H1 (cell line): ENCODE results near the gene HDAC8. TPM values are rescaled to one million over a fixed set of nuclear protein-coding genes. Genes with fewer than 3 reads are reported as not detected.

Experiments used
- CTCF ChIA-PET: fragments of 300-600 bp; sonication (Branson Sonifier 250); formaldehyde crosslinking; loops from one replicate; lab custom pipeline; 2021; ENCODE audit not compliant: partially characterized antibody; lab: Charles Lee
- POLR2A ChIA-PET: fragments of 300-600 bp; sonication (Branson Sonifier 250); formaldehyde crosslinking; loops from one replicate; lab custom pipeline; 2021; ENCODE audit warnings: inconsistent platforms; ENCODE audit not compliant: partially characterized antibody; lab: Charles Lee
- DNase-seq, 2 experiments: peaks; one replicate each; pipeline versions ENCODE4 v3.0.0 to v3.0.0-alpha.2; 2010 to 2022; ENCODE audit warnings: low spot score in 2 of 2, low read depth in 1 of 2, mixed read lengths in 1 of 2
- FAIRE-seq: peaks from 2 replicates; lab custom pipeline; 2011; peaks lifted over from hg19 to GRCh38; lab: Jason Lieb, UNC
- H2AFZ ChIP-seq: 2 replicates; pipeline ENCODE4 v1.8.1; 2012; ENCODE audit warnings: low read length, inconsistent platforms
- H2AK5ac ChIP-seq: 2 replicates; pipeline ENCODE4 v1.6.1; 2013; ENCODE audit warnings: low read depth, low read length
- H2BK120ac ChIP-seq: replicated peaks from 2 replicates; pipeline ENCODE3; 2013; ENCODE audit warnings: low read depth, low read length, inconsistent platforms
- H2BK12ac ChIP-seq: 2 replicates; pipeline ENCODE4 v1.6.1; 2013; ENCODE audit warnings: low read depth, low read length
- H2BK15ac ChIP-seq: 2 replicates; pipeline ENCODE4 v1.6.1; 2013; ENCODE audit warnings: low read length
- H2BK20ac ChIP-seq: 2 replicates; pipeline ENCODE4 v1.6.1; 2013; ENCODE audit warnings: low read length
- H2BK5ac ChIP-seq: 2 replicates; pipeline ENCODE4 v1.6.1; 2013; ENCODE audit warnings: low read depth, low read length
- H3K14ac ChIP-seq: 2 replicates; pipeline ENCODE4 v1.6.1; 2013; ENCODE audit warnings: inconsistent platforms; ENCODE audit not compliant: insufficient read length
- H3K18ac ChIP-seq: 2 replicates; pipeline ENCODE4 v1.6.1; 2013; ENCODE audit warnings: low read length; ENCODE audit errors: extremely low read depth
- H3K23ac ChIP-seq: 2 replicates; pipeline ENCODE4 v1.6.1; 2013; ENCODE audit warnings: inconsistent platforms; ENCODE audit not compliant: insufficient read length
- H3K23me2 ChIP-seq: 2 replicates; pipeline ENCODE4 v1.6.1; 2013; ENCODE audit warnings: low read depth, low read length
- H3K27ac ChIP-seq: 2 replicates; pipeline ENCODE4 v1.6.1; 2011; ENCODE audit warnings: low read depth, low read length, inconsistent platforms
- H3K27me3 ChIP-seq, 4 experiments: replicated peaks in 1 of 4; 1 replicate in 1 of 4; 2 replicates in 3 of 4; pipeline versions ENCODE4 v1.6.1 to v1.8.1; 2011 to 2013; ENCODE audit warnings: low read length in 3 of 4, mild to moderate bottlenecking in 3 of 4, inconsistent platforms in 2 of 4, mixed read lengths in 2 of 4, moderate library complexity in 1 of 4; ENCODE audit not compliant: control insufficient read depth in 3 of 4, insufficient read depth in 3 of 4; ENCODE audit errors: extremely low read depth in 1 of 4
- H3K36me3 ChIP-seq, 4 experiments: 2 replicates each; pipeline versions ENCODE4 v1.6.1 to v1.8.1; 2011 to 2013; ENCODE audit warnings: mild to moderate bottlenecking in 4 of 4, low read length in 3 of 4, moderate library complexity in 2 of 4, control low read depth in 1 of 4, inconsistent platforms in 1 of 4; ENCODE audit not compliant: insufficient read depth in 4 of 4, control insufficient read depth in 2 of 4
- H3K4ac ChIP-seq: replicated peaks from 2 replicates; pipeline ENCODE3; 2013; ENCODE audit warnings: low read length, low read depth, mixed read lengths, inconsistent platforms; ENCODE audit not compliant: insufficient read length
- H3K4me1 ChIP-seq, 4 experiments: replicated peaks in 1 of 4; 1 replicate in 1 of 4; 2 replicates in 3 of 4; pipeline versions ENCODE4 v1.6.1 to v1.8.1; 2011 to 2013; ENCODE audit warnings: low read length in 3 of 4, inconsistent platforms in 2 of 4, mixed read lengths in 1 of 4; ENCODE audit not compliant: insufficient read depth in 4 of 4, control insufficient read depth in 3 of 4
- H3K4me2 ChIP-seq, 2 experiments: 2 replicates each; pipeline versions ENCODE4 v1.6.1 to v1.8.1; 2011 to 2013; ENCODE audit warnings: low read depth in 2 of 2, low read length in 2 of 2, control low read depth in 1 of 2, inconsistent platforms in 1 of 2, mild to moderate bottlenecking in 1 of 2; ENCODE audit not compliant: insufficient read depth in 1 of 2
- H3K4me3 ChIP-seq, 4 experiments: fragments of 200-600, 300-600 bp in 1 of 4; sonication (generic), shearing (Covaris generic), sonication (Bioruptor Twin) in 1 of 4; 2 replicates each; pipeline versions ENCODE4 v1.5.1 to v1.8.1; 2011 to 2016; ENCODE audit warnings: low read length in 4 of 4, low read depth in 3 of 4, control low read depth in 2 of 4, inconsistent platforms in 2 of 4, mild to moderate bottlenecking in 2 of 4, mixed read lengths in 1 of 4, moderate library complexity in 1 of 4; ENCODE audit not compliant: insufficient read depth in 2 of 4; ENCODE audit errors: extremely low read depth in 1 of 4
- H3K56ac ChIP-seq: replicated peaks from 2 replicates; pipeline ENCODE3; 2013; ENCODE audit warnings: low read depth, mild to moderate bottlenecking, mixed read lengths, low read length, inconsistent platforms; ENCODE audit not compliant: insufficient read length
- H3K79me1 ChIP-seq: 2 replicates; pipeline ENCODE4 v1.6.1; 2013; ENCODE audit warnings: low read depth, low read length, control low read depth
- H3K79me2 ChIP-seq, 2 experiments: 2 replicates each; pipeline versions ENCODE4 v1.6.1 to v1.8.1; 2012 to 2013; ENCODE audit warnings: low read length in 2 of 2, mild to moderate bottlenecking in 2 of 2, inconsistent platforms in 1 of 2; ENCODE audit not compliant: insufficient read depth in 2 of 2, control insufficient read depth in 1 of 2
- H3K9ac ChIP-seq, 4 experiments: replicated peaks in 1 of 4; 1 replicate in 1 of 4; 2 replicates in 3 of 4; pipeline versions ENCODE4 v1.6.1 to v1.8.1; 2011 to 2013; ENCODE audit warnings: low read depth in 3 of 4, low read length in 3 of 4, control low read depth in 2 of 4, mild to moderate bottlenecking in 2 of 4, moderate library complexity in 2 of 4, inconsistent platforms in 1 of 4; ENCODE audit errors: extremely low read depth in 1 of 4
- H3K9me3 ChIP-seq, 2 experiments: 2 replicates each; pipeline versions ENCODE4 v1.6.1 to v1.8.1; 2012 to 2013; ENCODE audit warnings: mild to moderate bottlenecking in 2 of 2, moderate library complexity in 2 of 2, control low read depth in 1 of 2, inconsistent platforms in 1 of 2, low read depth in 1 of 2, low read length in 1 of 2, mixed read lengths in 1 of 2; ENCODE audit not compliant: insufficient read depth in 2 of 2
- H4K20me1 ChIP-seq, 2 experiments: replicated peaks in 1 of 2; 2 replicates each; pipeline versions ENCODE3 to v1.8.1; 2011 to 2013; ENCODE audit warnings: inconsistent platforms in 2 of 2, low read length in 2 of 2, mild to moderate bottlenecking in 1 of 2; ENCODE audit not compliant: insufficient read depth in 2 of 2, control insufficient read depth in 1 of 2
- H4K5ac ChIP-seq: 2 replicates; pipeline ENCODE4 v1.6.1; 2013; ENCODE audit warnings: low read length, low read depth, mixed read lengths, inconsistent platforms; ENCODE audit not compliant: insufficient read length
- H4K8ac ChIP-seq: 2 replicates; pipeline ENCODE4 v1.8.0; 2013; ENCODE audit warnings: mild to moderate bottlenecking, moderate library complexity, low read length, inconsistent platforms; ENCODE audit not compliant: insufficient read depth; ENCODE audit errors: extremely low read depth
- H4K91ac ChIP-seq: replicated peaks from 2 replicates; pipeline ENCODE3; 2013; ENCODE audit warnings: low read length, mixed read lengths, inconsistent platforms; ENCODE audit not compliant: insufficient read length
- BACH1 ChIP-seq: IDR thresholded peaks from 2 replicates; pipeline ENCODE4 v1.6.1; 2012; ENCODE audit warnings: low read length, improper control_type of control experiment
- CTCF ChIP-seq, 3 experiments: IDR thresholded peaks; 1 replicate in 2 of 3; 2 replicates in 1 of 3; pipeline versions ENCODE4 v1.5.1 to v1.6.1; 2011; ENCODE audit warnings: low read length in 3 of 3, mild to moderate bottlenecking in 3 of 3, inconsistent platforms in 2 of 3, low read depth in 1 of 3, moderate library complexity in 1 of 3; ENCODE audit not compliant: insufficient read depth in 1 of 3; ENCODE audit errors: control extremely low read depth in 1 of 3
- EP300 ChIP-seq, 2 experiments: IDR thresholded peaks; 1 replicate in 1 of 2; 2 replicates in 1 of 2; pipeline ENCODE4 v1.6.1; 2011 to 2012; ENCODE audit warnings: low read depth in 2 of 2, low read length in 2 of 2, mild to moderate bottlenecking in 2 of 2, borderline replicate concordance in 1 of 2, inconsistent platforms in 1 of 2, moderate library complexity in 1 of 2
- HDAC6 ChIP-seq: IDR thresholded peaks from one replicate; pipeline ENCODE4 v1.7.1; 2012; ENCODE audit warnings: low read depth, mild to moderate bottlenecking, inconsistent platforms, low read length, moderate library complexity
- SIRT6 ChIP-seq: IDR thresholded peaks from one replicate; pipeline ENCODE4 v1.7.1; 2012; ENCODE audit warnings: low read length, inconsistent platforms
- ZNF274 ChIP-seq: IDR thresholded peaks from 2 replicates; pipeline ENCODE4 v1.7.0; 2012; ENCODE audit warnings: low read length, borderline replicate concordance; ENCODE audit errors: extremely low read depth
- polyA plus RNA-seq, 7 experiments: library from polyadenylated mRNA; depleted of rRNA in 3 of 7; stranded (reverse) in 5 of 7; unstranded in 2 of 7; fragments of >200 nt in 5 of 7; fragments of 200-250 nt in 2 of 7; gene quantifications; 1 replicate in 5 of 7; 2 replicates in 1 of 7; 4 replicates in 1 of 7; pipeline versions ENCODE4 v1.2.1 to v1.2.3, GENCODE V29; 2011 to 2013; ENCODE audit warnings: missing spikeins in 2 of 7, mixed read lengths in 2 of 7
- total RNA-seq: library from RNA; stranded (reverse); fragmentation: NEBNext Ultra II Directional; extraction: Animal tissue kit (Norgen Biotek cat#: 25700); gene quantifications from 2 replicates; pipeline ENCODE4 v1.2.1, GENCODE V29; 2021

Gene HDAC8
- total and polyA plus RNA-seq, 2 of the 8 experiments (the other 6 are each of a cell fraction or from before 2014, with no cell fraction given), result 9.7 to 20.3 TPM

- H2BK5ac ChIP-seq, result no peak overlapping the region
- ChIA-PET POLR2A (no interaction called here), CTCF (no interaction called here)
- no peaks in the 10 kb centered on the region for H3K23me2 ChIP-seq
- no peak overlapping the region for H2BK20ac ChIP-seq
- no peak overlapping the region for H2AFZ ChIP-seq
- no peak overlapping the region for H3K4ac ChIP-seq
- no peak overlapping the region for H3K18ac ChIP-seq
- H2BK15ac ChIP-seq, result no peak overlapping the region
- H2BK120ac ChIP-seq, result no peak overlapping the region
- no peak overlapping the region for H2AK5ac ChIP-seq
- H3K79me1 ChIP-seq, result no peaks in the 10 kb centered on the region
- no peak overlapping the region for H2BK12ac ChIP-seq
- no peak overlapping the region for H4K5ac ChIP-seq
- H3K79me2 ChIP-seq, result no peaks in the 10 kb centered on the region
- no peak overlapping the region for H4K91ac ChIP-seq
- H3K36me3 ChIP-seq, result no peaks in the 10 kb centered on the region; a peak in 1 of 8 replicates
- no peak overlapping the region for H3K9ac ChIP-seq
- DNase-seq (no peak), FAIRE-seq (no peak)
- no peaks in the 10 kb centered on the region for H3K27me3 ChIP-seq
- H3K9me3 ChIP-seq, result no peaks in the 10 kb centered on the region
- no peak overlapping the region for H3K23ac ChIP-seq
- no peak overlapping the region for H3K56ac ChIP-seq
- TF ChIP-seq BACH1 (no peak), SIRT6 (no peak), CTCF (IDR thresholded peaks at IDR 0.05; ENCODE audit: control extremely low read depth in 1 of 3, insufficient read depth in 1 of 3, low read depth in 1 of 3, low read length in 3 of 3) (no peak), HDAC6 (no peak), EP300 (IDR thresholded peaks at IDR 0.05; ENCODE audit: borderline replicate concordance in 1 of 2, low read depth in 2 of 2, low read length in 2 of 2) (no peak), ZNF274 (no peak)
- H4K20me1 ChIP-seq, result no peaks in the 10 kb centered on the region
- no peak overlapping the region for H3K14ac ChIP-seq
- no peak overlapping the region for H3K4me2 ChIP-seq
- no peak overlapping the region for H4K8ac ChIP-seq
- H3K4me1 ChIP-seq, result no peaks in the 10 kb centered on the region
- no peak overlapping the region for H3K4me3 ChIP-seq
- H3K27ac ChIP-seq, result no peak overlapping the region
Measured at GRCh38 chrX:72421797-72422196, 150.8 kb downstream of the HDAC8 start.
